Osteoblast (primary cell): ENCODE measurements around the gene CHST9. TPM values are rescaled to one million over a fixed set of nuclear protein-coding genes. Genes with fewer than 3 reads are reported as not detected.
"Not testable (repeated sequence)": the region's sequence is repeated elsewhere in the genome, so short reads cannot be mapped to it uniquely, and the experiment has no call there.

Source experiments
- DNase-seq: peaks from one replicate; pipeline ENCODE4 v3.0.0; 2011; ENCODE audit warnings: low spot score, mixed read lengths; ENCODE audit not compliant: insufficient read length; ENCODE audit errors: missing footprints
- H2AFZ ChIP-seq: 2 replicates; pipeline ENCODE4 v1.6.0; 2011; ENCODE audit warnings: mild to moderate bottlenecking, low read length
- H3K27ac ChIP-seq: 2 replicates; pipeline ENCODE4 v1.5.1; 2011; ENCODE audit warnings: mild to moderate bottlenecking, low read depth, low read length, moderate library complexity
- H3K27me3 ChIP-seq: 2 replicates; pipeline ENCODE4 v1.6.0; 2012; ENCODE audit warnings: mild to moderate bottlenecking, control low read depth, inconsistent platforms, low read length, moderate library complexity; ENCODE audit not compliant: insufficient read depth
- H3K36me3 ChIP-seq: 2 replicates; pipeline ENCODE4 v1.5.1; 2011; ENCODE audit warnings: mild to moderate bottlenecking, low read length, control low read depth, moderate library complexity; ENCODE audit not compliant: insufficient read depth
- H3K4me1 ChIP-seq: 2 replicates; pipeline ENCODE4 v1.5.1; 2011; ENCODE audit warnings: mild to moderate bottlenecking, low read length, control low read depth, moderate library complexity; ENCODE audit not compliant: insufficient read depth
- H3K4me2 ChIP-seq: 2 replicates; pipeline ENCODE4 v1.6.0; 2011; ENCODE audit warnings: mild to moderate bottlenecking, low read length; ENCODE audit not compliant: insufficient read depth
- H3K4me3 ChIP-seq: fragments of 200-600 bp; sonication (generic); 3 replicates; pipeline ENCODE4 v1.5.1; 2012; ENCODE audit warnings: mild to moderate bottlenecking, low read length, inconsistent platforms; ENCODE audit not compliant: insufficient read depth
- H3K79me2 ChIP-seq: 2 replicates; pipeline ENCODE4 v1.6.0; 2012; ENCODE audit warnings: mild to moderate bottlenecking, low read length, control low read depth, inconsistent platforms; ENCODE audit not compliant: insufficient read depth
- H3K9me3 ChIP-seq: 2 replicates; pipeline ENCODE4 v1.5.1; 2011; ENCODE audit warnings: low read depth, low read length, control low read depth
- H4K20me1 ChIP-seq: 2 replicates; pipeline ENCODE4 v1.6.0; 2012; ENCODE audit warnings: mild to moderate bottlenecking, low read length, control low read depth; ENCODE audit not compliant: insufficient read depth
- CTCF ChIP-seq: IDR thresholded peaks from 2 replicates; pipeline ENCODE4 v1.5.1; 2011; ENCODE audit warnings: mild to moderate bottlenecking, low read depth, low read length, moderate library complexity; ENCODE audit errors: extremely low read depth
- total RNA-seq: library from RNA; depleted of rRNA; stranded (reverse); fragments of >200 nt; gene quantifications from 2 replicates; pipeline ENCODE4 v1.2.3, GENCODE V29; 2012

The CHST9 gene
- total RNA-seq, 1 donor, result not detected

GRCh38 chr18:26930630-26931029, 254.5 kb downstream of the CHST9 start:
- Histone ChIP-seq H3K4me1 (no peaks in the 10 kb centered on the region), H3K36me3 (no peaks in the 10 kb centered on the region), H2AFZ (no peak overlapping the region), H3K79me2 (no peaks in the 10 kb centered on the region), H3K4me3 (no peak overlapping the region), H3K4me2 (no peak overlapping the region), H3K27ac (no peak overlapping the region), H3K27me3 (no peaks in the 10 kb centered on the region), H4K20me1 (no peaks in the 10 kb centered on the region), H3K9me3 (no peaks in the 10 kb centered on the region)
- no peak for DNase-seq
- no peak for TF ChIP-seq CTCF

GRCh38 chr18:26928670-26929313, 256.3 kb downstream of the CHST9 start:
- Histone ChIP-seq H3K4me2 (no peak overlapping the region), H3K27ac (no peak overlapping the region), H3K9me3 (no peaks in the 10 kb centered on the region), H3K4me1 (no peaks in the 10 kb centered on the region), H3K4me3 (no peak overlapping the region), H3K36me3 (no peaks in the 10 kb centered on the region), H3K27me3 (no peaks in the 10 kb centered on the region), H3K79me2 (no peaks in the 10 kb centered on the region), H4K20me1 (no peaks in the 10 kb centered on the region), H2AFZ (no peak overlapping the region)
- no peak for TF ChIP-seq CTCF
- DNase-seq, result no peak

- not testable (repeated sequence) for H3K4me1 ChIP-seq, H2AFZ ChIP-seq, H4K20me1 ChIP-seq, H3K27ac ChIP-seq, H3K4me3 ChIP-seq, H3K36me3 ChIP-seq, H3K9me3 ChIP-seq, H3K4me2 ChIP-seq, DNase-seq, H3K79me2 ChIP-seq, H3K27me3 ChIP-seq
Observed at GRCh38 chr18:26927822-26928221, 257.3 kb downstream of the CHST9 start.

GRCh38 chr18:26926066-26926675, 258.9 kb downstream of the CHST9 start:
- no peaks in the 10 kb centered on the region for H3K36me3 ChIP-seq
- H3K27me3 ChIP-seq, result no peaks in the 10 kb centered on the region
- no peaks in the 10 kb centered on the region for H3K9me3 ChIP-seq
- DNase-seq, result no peak
- no peak overlapping the region for H2AFZ ChIP-seq
- H3K4me3 ChIP-seq, result no peak overlapping the region
- H3K79me2 ChIP-seq, result no peaks in the 10 kb centered on the region
- H3K27ac ChIP-seq, result no peak overlapping the region
- H3K4me2 ChIP-seq, result no peak overlapping the region
- no peak for TF ChIP-seq CTCF
- no peaks in the 10 kb centered on the region for H4K20me1 ChIP-seq
- no peaks in the 10 kb centered on the region for H3K4me1 ChIP-seq
